Activated B cell treated with CpG ODN at 0.5 μM for 24 hours (primary cell): ENCODE data around the gene CLPSL2. TPM values are rescaled to one million over a fixed set of nuclear protein-coding genes. Genes with fewer than 3 reads are reported as not detected.
A peak's percentile ranks its signal among the peaks of the same experiment; 100 is the strongest.

ENCODE experiments used
- ATAC-seq: fragments of 200-7000 bp; cut with Tn5 transposase; one replicate; pipeline ENCODE4 v1.10.0; 2021; ENCODE audit warnings: low read depth, mild to moderate bottlenecking, moderate library complexity
- CTCF ChIA-PET: fragments of 350-600 bp; sonication (Branson Sonifier 250); formaldehyde crosslinking; loops from one replicate; lab custom pipeline; 2021; ENCODE audit warnings: antibody characterized with exemption; lab: Charles Lee
- POLR2A ChIA-PET: fragments of 350-600 bp; sonication (Branson Sonifier 250); formaldehyde crosslinking; loops from one replicate; lab custom pipeline; 2021; ENCODE audit warnings: antibody characterized with exemption; lab: Charles Lee
- DNase-seq: peaks from one replicate; pipeline ENCODE4 v3.0.0; 2022
- H3K27ac Mint-ChIP-seq: one replicate; pipeline ENCODE4 v1.8.0; 2020; ENCODE audit warnings: mixed read lengths
- H3K27me3 Mint-ChIP-seq: one replicate; pipeline ENCODE4 v1.8.0; 2021; ENCODE audit warnings: mixed read lengths
- H3K36me3 Mint-ChIP-seq: one replicate; pipeline ENCODE4 v1.8.0; 2021; ENCODE audit warnings: low read depth, mixed read lengths
- H3K4me1 Mint-ChIP-seq: one replicate; pipeline ENCODE4 v1.8.0; 2021; ENCODE audit warnings: mixed read lengths
- H3K4me3 Mint-ChIP-seq: one replicate; pipeline ENCODE4 v1.8.0; 2020; ENCODE audit warnings: mild to moderate bottlenecking, mixed read lengths
- H3K9me3 Mint-ChIP-seq: one replicate; pipeline ENCODE4 v1.8.0; 2020; ENCODE audit warnings: mixed read lengths
- CTCF ChIP-seq: fragments of 200-600 bp; IDR thresholded peaks from one replicate; pipeline ENCODE4 v1.8.0; 2022; ENCODE audit warnings: antibody characterized with exemption, mild to moderate bottlenecking
- intact Hi-C: fragments of 100-400 bp; cut with micrococcal nuclease; formaldehyde crosslinking; loops from one replicate; pipeline ENCODE4 v1.15.1; 2024
- total RNA-seq: library from RNA; stranded (reverse); gene quantifications from 2 replicates; pipeline ENCODE4 v1.2.3, GENCODE V29; 2022

Gene CLPSL2
- total RNA-seq, 1 donor from 2014 or later: not detected

- intact Hi-C loops: loop anchor here (5.0 kb wide), 1 partner anchor 387 kb away; the partner anchor contains the start of gene PPARD
- no peaks in the 10 kb centered on the region for H3K27me3 Mint-ChIP-seq
- no peak for ATAC-seq
- H3K27ac Mint-ChIP-seq: peak overlapping the region; percentile 30
- CTCF ChIA-PET: no interaction called here
- H3K9me3 Mint-ChIP-seq: no peaks in the 10 kb centered on the region
- peak overlapping the region; percentile 12 for H3K4me3 Mint-ChIP-seq
- DNase-seq: no peak
- no peak for TF ChIP-seq CTCF
- peaks cover 59% of the 10 kb centered on the region for H3K4me1 Mint-ChIP-seq
- no peaks in the 10 kb centered on the region for H3K36me3 Mint-ChIP-seq
- POLR2A ChIA-PET: interaction anchor here (0.6 kb wide), 1 partner anchor 1144 kb away, joined by 5 read pairs; no protein-coding TSS in a partner anchor
Observed at GRCh38 chr6:35729722-35730121, 46.7 kb upstream of the CLPSL2 start.

DNA sequence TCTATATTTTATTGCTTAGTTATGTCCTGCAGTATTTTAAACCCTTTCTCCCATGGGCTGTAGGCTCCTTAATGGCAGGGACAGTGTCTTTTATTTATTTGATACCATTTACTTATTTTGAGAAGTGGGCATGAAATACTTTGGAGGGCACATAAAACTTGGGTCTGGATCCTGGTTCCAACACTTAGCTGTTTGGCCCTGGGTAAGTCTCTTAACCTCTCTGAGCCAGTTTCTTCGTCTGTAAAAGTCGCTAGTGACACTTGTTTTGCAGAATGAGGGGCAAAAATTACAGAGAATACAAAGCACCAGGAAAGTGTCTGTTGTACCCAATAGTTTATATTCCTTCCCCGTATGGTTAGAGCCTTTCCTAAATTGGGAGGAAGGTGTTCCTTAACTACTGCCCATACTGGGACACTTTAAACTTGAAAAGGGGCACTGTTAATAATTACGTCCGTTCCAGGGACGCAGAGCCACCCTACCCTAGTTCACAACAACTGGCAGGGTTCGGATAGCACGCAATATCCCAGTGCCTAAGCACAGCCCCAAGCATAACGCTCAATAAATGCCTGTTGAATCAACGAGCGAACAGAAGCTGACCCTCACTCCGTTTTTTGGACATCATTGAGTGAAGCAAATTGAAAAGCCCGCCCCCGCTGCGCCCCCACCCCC is 45.5 kb upstream of the CLPSL2 start:
- TF ChIP-seq CTCF: no peak
- H3K9me3 Mint-ChIP-seq: no peaks in the 10 kb centered on the region
- no peaks in the 10 kb centered on the region for H3K36me3 Mint-ChIP-seq
- DNase-seq (no peak), ATAC-seq (peak; percentile 5)
- peak overlapping the region; percentile 90 for H3K4me3 Mint-ChIP-seq
- ChIA-PET CTCF (no interaction called here), POLR2A (interaction anchor here (0.6 to 2.2 kb wide), 6 partner anchors 11 to 1059 kb away, joined by 3 to 31 read pairs (median 4); partner anchors contain the start of gene FKBP5)
- H3K27me3 Mint-ChIP-seq: no peaks in the 10 kb centered on the region
- peak overlapping the region; percentile 93 for H3K27ac Mint-ChIP-seq
- intact Hi-C loops: loop anchor here (1.0 to 5.0 kb wide), 4 partner anchors 12 to 389 kb away; partner anchors contain the start of genes FANCE, FKBP5 and PPARD
- peaks cover 62% of the 10 kb centered on the region for H3K4me1 Mint-ChIP-seq

DNA sequence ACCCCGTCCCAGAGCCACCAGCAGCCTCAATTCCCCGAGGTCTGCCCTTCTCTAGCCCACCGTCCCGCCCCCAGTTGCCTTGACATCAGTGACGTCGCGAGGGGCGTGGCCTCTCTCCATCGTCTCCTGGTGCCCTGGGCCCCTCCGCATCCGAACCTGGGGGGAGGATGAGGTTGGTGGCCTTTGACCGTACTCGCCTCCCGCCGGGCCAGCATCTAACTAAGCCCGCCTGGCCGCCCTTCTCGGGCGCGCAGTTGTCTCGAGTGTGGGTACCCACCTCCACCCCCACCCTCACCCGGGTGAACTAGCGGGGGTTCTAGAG is 45.0 kb upstream of the CLPSL2 start:
- no peak for TF ChIP-seq CTCF
- peak overlapping the region; percentile 93 for H3K27ac Mint-ChIP-seq
- H3K4me3 Mint-ChIP-seq: peak overlapping the region; percentile 90
- ChIA-PET POLR2A (interaction anchor here (0.6 to 2.2 kb wide), 10 partner anchors 11 to 1059 kb away, joined by 3 to 31 read pairs (median 4); partner anchors contain the start of genes FKBP5 and MAPK14), CTCF (interaction anchor here (1.0 to 3.5 kb wide), 4 partner anchors 11 to 208 kb away, joined by 3 to 26 read pairs (median 4); no protein-coding TSS in a partner anchor)
- no peaks in the 10 kb centered on the region for H3K9me3 Mint-ChIP-seq
- intact Hi-C loops: loop anchor here (1.0 to 5.0 kb wide), 4 partner anchors 12 to 389 kb away; partner anchors contain the start of genes FANCE, FKBP5 and PPARD
- peaks cover 65% of the 10 kb centered on the region for H3K4me1 Mint-ChIP-seq
- H3K36me3 Mint-ChIP-seq: no peaks in the 10 kb centered on the region
- H3K27me3 Mint-ChIP-seq: no peaks in the 10 kb centered on the region
- ATAC-seq (peak; percentile 70), DNase-seq (peak; percentile 97)

DNA sequence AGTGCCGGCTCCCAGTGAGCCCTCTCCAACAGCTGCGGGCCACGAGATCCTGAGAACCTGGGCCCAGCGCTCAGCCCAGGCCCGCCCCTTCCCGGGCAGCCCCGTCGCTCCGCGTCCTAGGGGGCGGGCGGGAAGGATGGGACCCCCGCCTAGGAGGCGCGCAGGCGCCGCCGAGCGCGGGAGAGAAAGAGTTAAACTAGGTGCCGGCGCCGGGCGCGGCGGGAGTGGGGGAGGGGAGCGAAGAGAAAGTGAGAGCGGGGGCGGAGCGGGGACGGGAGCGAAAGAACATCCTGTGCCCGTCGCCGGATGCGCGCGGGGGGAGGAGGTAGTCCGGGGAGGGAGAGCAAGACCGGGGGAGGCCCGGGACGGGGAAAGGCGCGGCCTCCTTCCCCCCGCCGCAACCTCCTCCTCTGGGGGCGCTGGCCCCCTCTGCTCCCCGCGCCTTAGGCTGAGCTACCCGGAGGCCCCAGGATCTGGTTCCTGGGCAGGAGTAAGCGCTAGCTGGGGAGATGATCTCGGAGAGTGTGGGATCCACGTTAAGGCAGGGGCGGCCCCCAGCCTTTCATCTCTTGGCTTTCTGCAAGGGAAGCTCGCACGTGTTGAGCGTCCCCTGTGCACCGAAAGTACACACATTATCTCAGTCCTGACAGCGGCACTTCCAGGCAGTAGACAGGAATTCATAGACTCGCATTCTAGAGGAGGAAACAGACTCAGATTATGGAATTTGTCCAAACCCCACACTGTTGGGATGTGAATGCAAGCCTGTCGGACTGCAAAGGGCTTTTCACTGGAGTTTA is 44.5 kb upstream of the CLPSL2 start:
- TF ChIP-seq CTCF: no peak
- DNase-seq (peak; percentile 93), ATAC-seq (peak; percentile 69)
- Mint-ChIP-seq H3K4me1 (peaks cover 62% of the 10 kb centered on the region), H3K4me3 (peak overlapping the region; percentile 90), H3K36me3 (no peaks in the 10 kb centered on the region), H3K27ac (peak overlapping the region; percentile 93), H3K27me3 (no peaks in the 10 kb centered on the region), H3K9me3 (no peaks in the 10 kb centered on the region)
- intact Hi-C loops: loop anchor here (1.0 to 5.0 kb wide), 4 partner anchors 13 to 390 kb away; partner anchors contain the start of genes FANCE, FKBP5 and PPARD
- ChIA-PET CTCF (interaction anchor here (0.7 to 3.5 kb wide), 7 partner anchors 12 to 265 kb away, joined by 3 to 26 read pairs (median 3); no protein-coding TSS in a partner anchor), POLR2A (interaction anchor here (0.6 to 2.2 kb wide), 15 partner anchors 12 to 1060 kb away, joined by 3 to 31 read pairs (median 4); partner anchors contain the start of genes FKBP5 and MAPK14)
